Hepatocyte (in vitro differentiated cells): ENCODE measurements around the gene TXNRD2.

Experiments used
- EZH2 ChIP-seq: fragments of 200-600 bp; sonication (generic); IDR thresholded peaks from 2 replicates; pipeline ENCODE4 v1.6.1; 2016; ENCODE audit warnings: antibody characterized with exemption, mild to moderate bottlenecking, borderline replicate concordance
- EZH2phosphoT487 ChIP-seq: fragments of 200-600 bp; sonication (generic); IDR thresholded peaks from one replicate; pipeline ENCODE4 v1.6.1; 2018; ENCODE audit warnings: antibody characterized with exemption, mild to moderate bottlenecking, low read depth, moderate library complexity; ENCODE audit not compliant: unreplicated experiment, severe bottlenecking
- TF ChIP-seq, protein P1 (sequence below): fragments of 200-600 bp; sonication (generic); IDR thresholded peaks from 2 replicates; pipeline ENCODE4 v1.5.1; 2016; ENCODE audit warnings: antibody characterized with exemption, mild to moderate bottlenecking; ENCODE audit not compliant: poor library complexity

DNA sequence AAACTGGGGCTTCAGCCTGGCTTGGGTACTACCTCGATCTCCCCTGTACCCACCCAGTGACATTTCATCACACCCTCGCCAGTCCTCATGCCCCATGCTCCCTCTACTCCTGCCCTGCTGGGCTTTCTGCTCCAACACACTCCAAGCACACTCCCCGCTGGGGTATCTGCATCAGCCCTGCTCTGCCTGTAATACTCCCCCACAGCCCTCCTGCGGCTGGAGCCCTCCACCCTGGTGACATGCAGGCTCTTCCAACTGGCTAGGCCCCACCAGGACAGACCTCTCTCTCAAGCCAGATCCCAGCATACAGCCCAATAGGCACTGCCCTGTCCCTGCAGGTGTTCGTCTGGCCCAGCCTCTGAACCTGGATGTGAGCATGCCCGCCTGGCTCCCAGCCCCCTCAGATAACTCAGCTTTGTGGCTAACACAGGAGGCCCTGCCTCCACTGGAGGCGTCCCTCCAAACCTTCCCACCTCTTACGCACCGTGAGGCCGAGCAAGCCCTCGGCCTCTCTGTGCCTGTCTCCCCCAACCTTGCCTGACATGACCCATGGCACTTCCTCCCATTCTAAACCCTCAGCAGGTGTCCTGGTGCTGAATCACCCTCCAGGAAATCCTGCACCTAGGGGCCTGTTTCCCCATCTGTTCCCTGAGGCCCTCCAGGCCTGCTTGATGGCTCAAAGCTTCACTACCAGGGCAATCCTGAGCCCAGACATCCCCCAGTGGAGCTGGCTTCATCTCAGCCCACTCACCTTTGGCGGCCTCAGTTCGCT, 33.5 kb upstream of the TXNRD2 start:
- TF ChIP-seq, protein P1, sequence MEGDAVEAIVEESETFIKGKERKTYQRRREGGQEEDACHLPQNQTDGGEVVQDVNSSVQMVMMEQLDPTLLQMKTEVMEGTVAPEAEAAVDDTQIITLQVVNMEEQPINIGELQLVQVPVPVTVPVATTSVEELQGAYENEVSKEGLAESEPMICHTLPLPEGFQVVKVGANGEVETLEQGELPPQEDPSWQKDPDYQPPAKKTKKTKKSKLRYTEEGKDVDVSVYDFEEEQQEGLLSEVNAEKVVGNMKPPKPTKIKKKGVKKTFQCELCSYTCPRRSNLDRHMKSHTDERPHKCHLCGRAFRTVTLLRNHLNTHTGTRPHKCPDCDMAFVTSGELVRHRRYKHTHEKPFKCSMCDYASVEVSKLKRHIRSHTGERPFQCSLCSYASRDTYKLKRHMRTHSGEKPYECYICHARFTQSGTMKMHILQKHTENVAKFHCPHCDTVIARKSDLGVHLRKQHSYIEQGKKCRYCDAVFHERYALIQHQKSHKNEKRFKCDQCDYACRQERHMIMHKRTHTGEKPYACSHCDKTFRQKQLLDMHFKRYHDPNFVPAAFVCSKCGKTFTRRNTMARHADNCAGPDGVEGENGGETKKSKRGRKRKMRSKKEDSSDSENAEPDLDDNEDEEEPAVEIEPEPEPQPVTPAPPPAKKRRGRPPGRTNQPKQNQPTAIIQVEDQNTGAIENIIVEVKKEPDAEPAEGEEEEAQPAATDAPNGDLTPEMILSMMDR, result no peak
- TF ChIP-seq EZH2 (no peak), EZH2phosphoT487 (no peak)
